SK-N-SH (cell line): Measurements from ENCODE around the gene GLUL. TPM values are rescaled to one million over a fixed set of nuclear protein-coding genes. Genes with fewer than 3 reads are reported as not detected.

Experiments
- CTCF ChIA-PET: fragments of 300-600, 350-600 bp; formaldehyde crosslinking; extraction: SDS; loops from one replicate; lab custom pipeline; 2021; lab: Yijun Ruan, JAX
- POLR2A ChIA-PET: fragments of 350-600 bp; sonication (Branson Sonifier 250); formaldehyde crosslinking; extraction: SDS; loops from one replicate; lab custom pipeline; 2020; ENCODE audit warnings: antibody characterized with exemption, inconsistent platforms; lab: Yijun Ruan, JAX
- DNase-seq: peaks from one replicate; pipeline ENCODE4 v3.0.0; 2012
- H2AFZ ChIP-seq: fragments of 200-600 bp; sonication (generic); 2 replicates; pipeline ENCODE4 v1.8.1; 2016; ENCODE audit warnings: antibody characterized with exemption, mild to moderate bottlenecking, low read depth
- H3F3A ChIP-seq: fragments of 200-600 bp; sonication (generic); replicated peaks from 2 replicates; pipeline ENCODE3; 2016; ENCODE audit warnings: antibody characterized with exemption, mild to moderate bottlenecking; ENCODE audit not compliant: insufficient read depth
- H3K27ac ChIP-seq, 2 experiments: fragments of 200-500 bp in 1 of 2; fragments of 200-600 bp in 1 of 2; sonication (Bioruptor generic) in 1 of 2; sonication (generic), shearing (Covaris generic) in 1 of 2; 2 replicates each; pipeline versions ENCODE4 v1.5.1 to v1.6.1; 2014 to 2016; ENCODE audit warnings: low read depth in 2 of 2, inconsistent platforms in 1 of 2, low read length in 1 of 2, mild to moderate bottlenecking in 1 of 2, mixed read lengths in 1 of 2
- H3K27me3 ChIP-seq: fragments of 200-600 bp; sonication (generic), shearing (Covaris generic); 2 replicates; pipeline ENCODE4 v1.6.1; 2016; ENCODE audit warnings: mixed run types; ENCODE audit not compliant: insufficient read depth
- H3K36me3 ChIP-seq, 2 experiments: fragments of 200-500 bp in 1 of 2; fragments of 200-600 bp in 1 of 2; sonication (Bioruptor generic) in 1 of 2; sonication (generic) in 1 of 2; replicated peaks in 1 of 2; 2 replicates each; pipeline versions ENCODE3 to v1.5.1; 2014 to 2016; ENCODE audit warnings: low read length in 1 of 2, mild to moderate bottlenecking in 1 of 2; ENCODE audit not compliant: insufficient read depth in 2 of 2, control insufficient read depth in 1 of 2
- H3K4me1 ChIP-seq, 2 experiments: fragments of 200-500 bp in 1 of 2; fragments of 200-600 bp in 1 of 2; sonication (Bioruptor generic) in 1 of 2; sonication (generic), shearing (Covaris generic) in 1 of 2; 2 replicates each; pipeline versions ENCODE4 v1.5.1 to v1.6.1; 2014 to 2016; ENCODE audit warnings: low read depth in 1 of 2, low read length in 1 of 2, mixed run types in 1 of 2; ENCODE audit not compliant: insufficient read depth in 2 of 2, control insufficient read depth in 1 of 2
- H3K4me2 ChIP-seq: fragments of 200-600 bp; sonication (generic), shearing (Covaris generic); 2 replicates; pipeline ENCODE4 v1.6.1; 2017; ENCODE audit warnings: mixed run types
- H3K4me3 ChIP-seq, 2 experiments: fragments of 200-500 bp in 1 of 2; fragments of 200-600 bp in 1 of 2; sonication (Bioruptor generic) in 1 of 2; sonication (generic), shearing (Covaris generic) in 1 of 2; 2 replicates each; pipeline versions ENCODE4 v1.5.1 to v1.8.1; 2014 to 2016; ENCODE audit warnings: low read depth in 2 of 2, inconsistent platforms in 1 of 2, low read length in 1 of 2, mild to moderate bottlenecking in 1 of 2, mixed read lengths in 1 of 2, moderate library complexity in 1 of 2
- H3K79me2 ChIP-seq: fragments of 200-600 bp; sonication (generic); 2 replicates; pipeline ENCODE4 v1.8.1; 2017; ENCODE audit warnings: mild to moderate bottlenecking; ENCODE audit not compliant: insufficient read depth
- H3K9ac ChIP-seq: fragments of 200-600 bp; sonication (generic); 2 replicates; pipeline ENCODE4 v1.6.1; 2017; ENCODE audit warnings: mixed run types
- H3K9me2 ChIP-seq: fragments of 200-600 bp; sonication (generic); 2 replicates; pipeline ENCODE4 v1.6.1; 2017; ENCODE audit warnings: mixed run types
- H3K9me3 ChIP-seq: fragments of 200-600 bp; sonication (generic); 2 replicates; pipeline ENCODE4 v1.6.1; 2017; ENCODE audit warnings: mixed run types, mild to moderate bottlenecking, moderate library complexity
- H4K20me1 ChIP-seq: fragments of 200-600 bp; sonication (generic); 2 replicates; pipeline ENCODE4 v1.6.1; 2017; ENCODE audit warnings: mild to moderate bottlenecking, mixed run types; ENCODE audit not compliant: insufficient read depth
- CHD2 ChIP-seq: fragments of 150-350 bp; IDR thresholded peaks from 2 replicates; pipeline ENCODE4 v1.6.1; 2018; ENCODE audit warnings: low read length; ENCODE audit not compliant: partially characterized antibody
- EP300 ChIP-seq, 2 experiments: IDR thresholded peaks; 2 replicates each; pipeline versions ENCODE4 v1.4.0 to v1.6.1; 2012; ENCODE audit warnings: borderline replicate concordance in 1 of 2, low read depth in 1 of 2, low read length in 1 of 2
- JUND ChIP-seq: IDR thresholded peaks from 2 replicates; pipeline ENCODE4 v1.4.0; 2012
- MEF2A ChIP-seq: IDR thresholded peaks from 2 replicates; pipeline ENCODE4 v1.4.0; 2012; ENCODE audit warnings: low read depth, borderline replicate concordance
- NFIC ChIP-seq: IDR thresholded peaks from 2 replicates; pipeline ENCODE4 v1.4.0; 2012; ENCODE audit warnings: borderline replicate concordance
- NRF1 ChIP-seq: IDR thresholded peaks from 2 replicates; pipeline ENCODE4 v1.6.1; 2012; ENCODE audit warnings: low read depth, mild to moderate bottlenecking, low read length
- RFX5 ChIP-seq: IDR thresholded peaks from 2 replicates; pipeline ENCODE4 v1.6.1; 2012; ENCODE audit warnings: mild to moderate bottlenecking, improper control_type of control experiment, low read length
- TAF1 ChIP-seq: IDR thresholded peaks from 2 replicates; pipeline ENCODE4 v1.6.1; 2012; ENCODE audit warnings: low read depth, mild to moderate bottlenecking, low read length, moderate library complexity, borderline replicate concordance
- TCF12 ChIP-seq: IDR thresholded peaks from 2 replicates; pipeline ENCODE4 v1.4.0; 2012
- TEAD4 ChIP-seq: IDR thresholded peaks from 2 replicates; pipeline ENCODE4 v1.4.0; 2012; ENCODE audit warnings: mild to moderate bottlenecking, borderline replicate concordance; ENCODE audit not compliant: insufficient read depth
- WGBS: methylation state at CpG from one replicate; pipeline ENCODE4 v1.1.6; 2017; ENCODE audit warnings: low lambda C conversion rate; 5-methylcytosine and 5-hydroxymethylcytosine counted together
- polyA plus RNA-seq, 3 experiments: library from polyadenylated mRNA; depleted of rRNA; stranded (reverse); fragments of >200 nt; gene quantifications; 2 replicates each; pipeline ENCODE4 v1.2.3, GENCODE V29; 2012
- TF ChIP-seq, protein P1 (sequence below): fragments of 200-600 bp; sonication (generic); IDR thresholded peaks from 2 replicates; pipeline ENCODE4 v1.6.1; 2017; ENCODE audit warnings: antibody characterized with exemption, mild to moderate bottlenecking, moderate library complexity
- TF ChIP-seq, protein P2 (sequence below): fragments of 150-350 bp; IDR thresholded peaks from 2 replicates; pipeline ENCODE4 v1.6.1; 2017; ENCODE audit warnings: antibody characterized with exemption, low read length, low read depth, borderline replicate concordance
- TF ChIP-seq, protein P3 (sequence below): IDR thresholded peaks from 2 replicates; pipeline ENCODE4 v1.4.0; 2012; ENCODE audit warnings: low read depth, borderline replicate concordance

Gene GLUL
- polyA plus RNA-seq, 1 of the 3 experiments (the other 2 are of a cell fraction): 107 TPM

- TF ChIP-seq, protein P1, sequence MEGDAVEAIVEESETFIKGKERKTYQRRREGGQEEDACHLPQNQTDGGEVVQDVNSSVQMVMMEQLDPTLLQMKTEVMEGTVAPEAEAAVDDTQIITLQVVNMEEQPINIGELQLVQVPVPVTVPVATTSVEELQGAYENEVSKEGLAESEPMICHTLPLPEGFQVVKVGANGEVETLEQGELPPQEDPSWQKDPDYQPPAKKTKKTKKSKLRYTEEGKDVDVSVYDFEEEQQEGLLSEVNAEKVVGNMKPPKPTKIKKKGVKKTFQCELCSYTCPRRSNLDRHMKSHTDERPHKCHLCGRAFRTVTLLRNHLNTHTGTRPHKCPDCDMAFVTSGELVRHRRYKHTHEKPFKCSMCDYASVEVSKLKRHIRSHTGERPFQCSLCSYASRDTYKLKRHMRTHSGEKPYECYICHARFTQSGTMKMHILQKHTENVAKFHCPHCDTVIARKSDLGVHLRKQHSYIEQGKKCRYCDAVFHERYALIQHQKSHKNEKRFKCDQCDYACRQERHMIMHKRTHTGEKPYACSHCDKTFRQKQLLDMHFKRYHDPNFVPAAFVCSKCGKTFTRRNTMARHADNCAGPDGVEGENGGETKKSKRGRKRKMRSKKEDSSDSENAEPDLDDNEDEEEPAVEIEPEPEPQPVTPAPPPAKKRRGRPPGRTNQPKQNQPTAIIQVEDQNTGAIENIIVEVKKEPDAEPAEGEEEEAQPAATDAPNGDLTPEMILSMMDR: no peak
- no peak for TF ChIP-seq TAF1
- no peak for TF ChIP-seq RFX5
- TF ChIP-seq, protein P2, sequence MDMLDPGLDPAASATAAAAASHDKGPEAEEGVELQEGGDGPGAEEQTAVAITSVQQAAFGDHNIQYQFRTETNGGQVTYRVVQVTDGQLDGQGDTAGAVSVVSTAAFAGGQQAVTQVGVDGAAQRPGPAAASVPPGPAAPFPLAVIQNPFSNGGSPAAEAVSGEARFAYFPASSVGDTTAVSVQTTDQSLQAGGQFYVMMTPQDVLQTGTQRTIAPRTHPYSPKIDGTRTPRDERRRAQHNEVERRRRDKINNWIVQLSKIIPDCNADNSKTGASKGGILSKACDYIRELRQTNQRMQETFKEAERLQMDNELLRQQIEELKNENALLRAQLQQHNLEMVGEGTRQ: no peak
- TF ChIP-seq TEAD4: no peak
- no peak for TF ChIP-seq NFIC
- no peak for TF ChIP-seq MEF2A
- TF ChIP-seq TCF12: no peak
Observed at GRCh38 chr1:182395906-182396305, 4.3 kb upstream of the GLUL start (continued).

- CTCF ChIA-PET: interaction anchor here (0.5 to 12.2 kb wide), 4 partner anchors 251 to 343 kb away, joined by 3 to 350 read pairs (median 20); no protein-coding TSS in a partner anchor
- H3K4me1 ChIP-seq: peaks cover 3 to 7% of the 10 kb centered on the region in 2 experiments; a peak in 3 of 4 replicates
- 71% methylated on average over 5 of the region's 5 CpGs for WGBS
Observed at GRCh38 chr1:182394055-182394775, 2.6 kb upstream of the GLUL start.

More at GRCh38 chr1:182394055-182394775, 2.6 kb upstream of the GLUL start:
- Histone ChIP-seq H3K79me2 (peaks cover 22% of the 10 kb centered on the region), H3K4me2 (no peak overlapping the region), H3K36me3 (no peaks in the 10 kb centered on the region), H3K27me3 (no peaks in the 10 kb centered on the region), H3K9me3 (no peaks in the 10 kb centered on the region), H3K9ac (no peak overlapping the region), H3K9me2 (no peaks in the 10 kb centered on the region), H3K27ac (no peak overlapping the region), H3K4me3 (no peak overlapping the region), H3F3A (no peaks in the 10 kb centered on the region), H2AFZ (no peak overlapping the region), H4K20me1 (peaks cover 16% of the 10 kb centered on the region)
- DNase-seq: no peak
- no peak for TF ChIP-seq EP300 (IDR thresholded peaks at IDR 0.05; ENCODE audit: borderline replicate concordance in 1 of 2, low read depth in 1 of 2, low read length in 1 of 2)
- TF ChIP-seq NRF1: no peak
- TF ChIP-seq, protein P2: no peak
- TF ChIP-seq TCF12: no peak
- TF ChIP-seq CHD2: no peak
- no peak for TF ChIP-seq JUND
- TF ChIP-seq, protein P3, sequence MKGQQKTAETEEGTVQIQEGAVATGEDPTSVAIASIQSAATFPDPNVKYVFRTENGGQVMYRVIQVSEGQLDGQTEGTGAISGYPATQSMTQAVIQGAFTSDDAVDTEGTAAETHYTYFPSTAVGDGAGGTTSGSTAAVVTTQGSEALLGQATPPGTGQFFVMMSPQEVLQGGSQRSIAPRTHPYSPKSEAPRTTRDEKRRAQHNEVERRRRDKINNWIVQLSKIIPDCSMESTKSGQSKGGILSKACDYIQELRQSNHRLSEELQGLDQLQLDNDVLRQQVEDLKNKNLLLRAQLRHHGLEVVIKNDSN: no peak
- POLR2A ChIA-PET: no interaction called here
